Activated CD4-positive, alpha-beta T cell treated with anti-CD3 and anti-CD28 coated beads for 36 hours (primary cell): Measurements from ENCODE around the gene CFAP47. TPM values are rescaled to one million over a fixed set of nuclear protein-coding genes. Genes with fewer than 3 reads are reported as not detected.
"Not testable (repeated sequence)": the region's sequence is repeated elsewhere in the genome, so short reads cannot be mapped to it uniquely, and the experiment has no call there.

Experiments
- ATAC-seq: fragments of 200-7000 bp; cut with Tn5 transposase; one replicate; pipeline ENCODE4 v1.10.0; 2021; ENCODE audit warnings: mild to moderate bottlenecking, moderate library complexity
- CTCF ChIA-PET: fragments of 350-600 bp; sonication (Branson Sonifier 250); formaldehyde crosslinking; loops from one replicate; lab custom pipeline; 2021; ENCODE audit warnings: antibody characterized with exemption; lab: Charles Lee
- POLR2A ChIA-PET: fragments of 350-600 bp; sonication (Branson Sonifier 250); formaldehyde crosslinking; loops from one replicate; lab custom pipeline; 2021; ENCODE audit warnings: antibody characterized with exemption, inconsistent platforms; lab: Charles Lee
- DNase-seq: peaks from one replicate; pipeline ENCODE4 v3.0.0-alpha.2; 2020
- H3K27ac Mint-ChIP-seq: one replicate; pipeline ENCODE4 v1.8.0; 2021; ENCODE audit warnings: mixed read lengths
- H3K27me3 Mint-ChIP-seq: one replicate; pipeline ENCODE4 v1.8.0; 2021; ENCODE audit warnings: mixed read lengths
- H3K36me3 Mint-ChIP-seq: one replicate; pipeline ENCODE4 v1.8.0; 2021; ENCODE audit warnings: low read depth, mixed read lengths
- H3K4me1 Mint-ChIP-seq: one replicate; pipeline ENCODE4 v1.8.0; 2021; ENCODE audit warnings: mixed read lengths
- H3K4me3 Mint-ChIP-seq: one replicate; pipeline ENCODE4 v1.8.0; 2021; ENCODE audit warnings: mild to moderate bottlenecking, moderate library complexity, mixed read lengths
- H3K9me3 Mint-ChIP-seq: one replicate; pipeline ENCODE4 v1.8.0; 2021; ENCODE audit warnings: low read depth, mixed read lengths
- intact Hi-C, 2 experiments: fragments of 100-400 bp; cut with DNase I in 1 of 2; cut with micrococcal nuclease in 1 of 2; formaldehyde crosslinking; loops; one replicate each; pipeline versions ENCODE4 v1.14.2 to v1.15.1; 2022 to 2024; cut with DNase I, micrococcal nuclease
- total RNA-seq, 2 experiments: library from RNA; stranded (reverse); gene quantifications; one replicate each; pipeline ENCODE4 v1.2.3, GENCODE V29; 2021

Gene CFAP47
- total RNA-seq, 2 experiments from 2014 or later: not detected

- H3K4me3 Mint-ChIP-seq, DNase-seq, H3K27ac Mint-ChIP-seq, POLR2A ChIA-PET, intact Hi-C loops, H3K27me3 Mint-ChIP-seq, H3K36me3 Mint-ChIP-seq, CTCF ChIA-PET, ATAC-seq, H3K9me3 Mint-ChIP-seq, H3K4me1 Mint-ChIP-seq: not testable (repeated sequence)
These were observed 155.5 kb downstream of the CFAP47 start for GRCh38 chrX:36075009-36075408.

GRCh38 chrX:36083256-36083655 lies 163.7 kb downstream of the CFAP47 start:
- H3K27ac Mint-ChIP-seq: no peak overlapping the region
- no peaks in the 10 kb centered on the region for H3K27me3 Mint-ChIP-seq
- intact Hi-C loops: no loop called here
- ChIA-PET CTCF (no interaction called here), POLR2A (no interaction called here)
- no peaks in the 10 kb centered on the region for H3K36me3 Mint-ChIP-seq
- peaks cover 5% of the 10 kb centered on the region for H3K9me3 Mint-ChIP-seq
- H3K4me3 Mint-ChIP-seq: no peak overlapping the region
- DNase-seq (no peak), ATAC-seq (no peak)
- H3K4me1 Mint-ChIP-seq: no peaks in the 10 kb centered on the region

GRCh38 chrX:36087366-36087765 lies 167.8 kb downstream of the CFAP47 start:
- Mint-ChIP-seq H3K27ac (no peak overlapping the region), H3K36me3 (no peaks in the 10 kb centered on the region), H3K4me3 (no peak overlapping the region), H3K27me3 (no peaks in the 10 kb centered on the region), H3K4me1 (no peaks in the 10 kb centered on the region), H3K9me3 (no peaks in the 10 kb centered on the region)
- POLR2A ChIA-PET: no interaction called here
- intact Hi-C loops: no loop called here
- DNase-seq: no peak
- CTCF ChIA-PET: no interaction called here
- no peak for ATAC-seq

- H3K27me3 Mint-ChIP-seq, H3K4me1 Mint-ChIP-seq, H3K9me3 Mint-ChIP-seq, H3K36me3 Mint-ChIP-seq, POLR2A ChIA-PET, DNase-seq, ATAC-seq, intact Hi-C loops, CTCF ChIA-PET, H3K4me3 Mint-ChIP-seq, H3K27ac Mint-ChIP-seq: not testable (repeated sequence)
These were observed 169.4 kb downstream of the CFAP47 start for GRCh38 chrX:36088939-36089338.

DNA sequence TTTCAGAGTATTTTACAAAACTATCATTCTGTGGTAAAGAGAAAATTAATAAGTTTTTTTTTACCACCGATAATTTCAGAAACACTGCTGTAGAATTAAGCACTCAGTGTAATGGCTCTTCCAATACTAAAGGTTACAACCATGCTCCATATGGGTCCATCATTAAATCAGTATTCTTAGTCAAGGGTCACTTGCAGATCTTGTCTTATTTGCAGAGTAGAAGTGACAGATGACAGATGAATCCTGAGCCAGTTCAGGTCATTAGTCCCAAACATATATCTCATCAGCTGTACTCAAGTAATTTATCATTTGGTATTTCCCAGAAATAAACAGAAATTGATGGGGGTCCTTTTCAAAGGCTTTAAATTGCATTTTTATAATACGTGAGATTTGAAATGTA lies 182.9 kb downstream of the CFAP47 start:
- ATAC-seq (no peak), DNase-seq (no peak)
- peaks cover 2% of the 10 kb centered on the region for H3K9me3 Mint-ChIP-seq
- H3K4me1 Mint-ChIP-seq: no peaks in the 10 kb centered on the region
- ChIA-PET POLR2A (no interaction called here), CTCF (no interaction called here)
- no peak overlapping the region for H3K27ac Mint-ChIP-seq
- H3K36me3 Mint-ChIP-seq: no peaks in the 10 kb centered on the region
- H3K4me3 Mint-ChIP-seq: no peak overlapping the region
- intact Hi-C loops: no loop called here
- H3K27me3 Mint-ChIP-seq: no peaks in the 10 kb centered on the region

GRCh38 chrX:36116222-36116621 lies 196.7 kb downstream of the CFAP47 start:
- Mint-ChIP-seq H3K27me3 (no peaks in the 10 kb centered on the region), H3K4me3 (no peak overlapping the region), H3K4me1 (no peaks in the 10 kb centered on the region), H3K9me3 (peaks cover 6% of the 10 kb centered on the region), H3K27ac (no peak overlapping the region), H3K36me3 (no peaks in the 10 kb centered on the region)
- DNase-seq (no peak), ATAC-seq (no peak)
- intact Hi-C loops: no loop called here
- ChIA-PET CTCF (no interaction called here), POLR2A (no interaction called here)

- no peaks in the 10 kb centered on the region for H3K27me3 Mint-ChIP-seq
- no peaks in the 10 kb centered on the region for H3K36me3 Mint-ChIP-seq
- intact Hi-C loops: no loop called here
These were observed 239.7 kb downstream of the CFAP47 start for GRCh38 chrX:36159254-36159653.

GRCh38 chrX:36160081-36160480 lies 240.5 kb downstream of the CFAP47 start:
- ATAC-seq (no peak), DNase-seq (no peak)
- no peaks in the 10 kb centered on the region for H3K4me1 Mint-ChIP-seq
- ChIA-PET POLR2A (interaction anchor here (0.7 kb wide), 1 partner anchor 693 kb away, joined by 7 read pairs; no protein-coding TSS in a partner anchor), CTCF (no interaction called here)
- no peaks in the 10 kb centered on the region for H3K9me3 Mint-ChIP-seq
- no peaks in the 10 kb centered on the region for H3K36me3 Mint-ChIP-seq
- intact Hi-C loops: no loop called here
- H3K4me3 Mint-ChIP-seq: no peak overlapping the region
- H3K27me3 Mint-ChIP-seq: no peaks in the 10 kb centered on the region
- H3K27ac Mint-ChIP-seq: no peak overlapping the region

More at GRCh38 chrX:36159254-36159653, 239.7 kb downstream of the CFAP47 start:
- Mint-ChIP-seq H3K27ac (no peak overlapping the region), H3K4me1 (no peaks in the 10 kb centered on the region), H3K9me3 (no peaks in the 10 kb centered on the region), H3K4me3 (no peak overlapping the region)
- DNase-seq (no peak), ATAC-seq (no peak)
- CTCF ChIA-PET: no interaction called here
- POLR2A ChIA-PET: no interaction called here

GRCh38 chrX:36198575-36198974 lies 279.0 kb downstream of the CFAP47 start:
- no peak for ATAC-seq
- H3K4me3 Mint-ChIP-seq: no peak overlapping the region
- ChIA-PET POLR2A (no interaction called here), CTCF (no interaction called here)
- no peaks in the 10 kb centered on the region for H3K9me3 Mint-ChIP-seq
- DNase-seq: no peak
- no peaks in the 10 kb centered on the region for H3K36me3 Mint-ChIP-seq
- no peaks in the 10 kb centered on the region for H3K4me1 Mint-ChIP-seq
- intact Hi-C loops: no loop called here
- no peak overlapping the region for H3K27ac Mint-ChIP-seq
- no peaks in the 10 kb centered on the region for H3K27me3 Mint-ChIP-seq

DNA sequence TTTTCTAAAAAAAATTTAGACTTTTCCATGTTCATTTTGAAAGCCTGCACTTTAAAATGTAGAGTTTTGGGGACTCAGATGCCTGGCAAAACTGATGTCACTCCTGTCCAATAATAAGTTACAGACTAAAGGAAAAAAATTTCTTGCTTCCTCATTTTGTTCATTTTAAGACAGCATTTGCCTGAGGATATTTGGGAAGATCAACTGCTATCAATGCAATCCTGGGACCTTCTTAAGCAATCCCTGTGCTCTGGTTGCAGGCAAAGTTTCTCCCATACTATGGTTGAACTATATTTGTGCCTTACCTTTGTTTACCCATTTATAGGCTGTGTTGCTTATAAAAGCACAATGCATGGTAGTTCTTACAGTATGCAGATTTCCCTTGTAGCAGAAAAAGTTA lies 280.4 kb downstream of the CFAP47 start:
- ChIA-PET POLR2A (no interaction called here), CTCF (no interaction called here)
- H3K27ac Mint-ChIP-seq: no peak overlapping the region
- no peaks in the 10 kb centered on the region for H3K9me3 Mint-ChIP-seq
- H3K36me3 Mint-ChIP-seq: no peaks in the 10 kb centered on the region
- intact Hi-C loops: no loop called here
- no peaks in the 10 kb centered on the region for H3K4me1 Mint-ChIP-seq
- ATAC-seq (no peak), DNase-seq (no peak)
- H3K4me3 Mint-ChIP-seq: no peak overlapping the region
- H3K27me3 Mint-ChIP-seq: no peaks in the 10 kb centered on the region

DNA sequence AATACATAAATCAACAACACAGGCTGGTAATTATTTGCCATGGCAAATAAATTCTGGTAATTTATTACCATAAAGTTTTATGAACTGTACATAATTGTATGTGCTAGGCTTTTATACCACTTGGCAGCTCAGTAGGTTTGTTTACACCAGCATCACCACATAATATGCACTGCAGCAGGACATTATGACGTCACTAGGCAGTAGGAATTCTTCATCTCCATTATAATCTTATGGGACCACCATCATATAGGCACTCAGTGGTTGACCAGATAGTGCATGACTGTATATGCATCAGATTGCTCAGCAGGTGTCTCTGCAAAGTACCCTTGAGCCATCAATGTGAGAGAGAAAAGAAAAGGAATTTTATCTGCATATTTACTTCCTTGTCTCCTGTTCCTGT lies 295.4 kb downstream of the CFAP47 start:
- POLR2A ChIA-PET: no interaction called here
- Mint-ChIP-seq H3K27ac (no peak overlapping the region), H3K4me1 (no peaks in the 10 kb centered on the region), H3K36me3 (no peaks in the 10 kb centered on the region), H3K27me3 (no peaks in the 10 kb centered on the region), H3K4me3 (no peak overlapping the region), H3K9me3 (no peaks in the 10 kb centered on the region)
- intact Hi-C loops: no loop called here
- CTCF ChIA-PET: no interaction called here
- DNase-seq: no peak
- ATAC-seq: no peak

- Mint-ChIP-seq H3K4me3 (no peak overlapping the region), H3K36me3 (no peaks in the 10 kb centered on the region)
- intact Hi-C loops: no loop called here
These were observed 299.3 kb downstream of the CFAP47 start for GRCh38 chrX:36218801-36219200.

More at GRCh38 chrX:36218801-36219200, 299.3 kb downstream of the CFAP47 start:
- ATAC-seq (no peak), DNase-seq (no peak)
- ChIA-PET CTCF (no interaction called here), POLR2A (no interaction called here)
- H3K27ac Mint-ChIP-seq: no peak overlapping the region
- no peaks in the 10 kb centered on the region for H3K9me3 Mint-ChIP-seq
- no peaks in the 10 kb centered on the region for H3K4me1 Mint-ChIP-seq
- H3K27me3 Mint-ChIP-seq: no peaks in the 10 kb centered on the region
